HG02973 (cell line): ENCODE results near the gene POC1A.

Experiments used
- ATAC-seq: cut with Tn5 transposase; IDR thresholded peaks from one replicate; pipeline ENCODE4 v1.9.1; 2021; ENCODE audit warnings: moderate library complexity; ENCODE audit not compliant: unreplicated experiment

The POC1A gene

DNA sequence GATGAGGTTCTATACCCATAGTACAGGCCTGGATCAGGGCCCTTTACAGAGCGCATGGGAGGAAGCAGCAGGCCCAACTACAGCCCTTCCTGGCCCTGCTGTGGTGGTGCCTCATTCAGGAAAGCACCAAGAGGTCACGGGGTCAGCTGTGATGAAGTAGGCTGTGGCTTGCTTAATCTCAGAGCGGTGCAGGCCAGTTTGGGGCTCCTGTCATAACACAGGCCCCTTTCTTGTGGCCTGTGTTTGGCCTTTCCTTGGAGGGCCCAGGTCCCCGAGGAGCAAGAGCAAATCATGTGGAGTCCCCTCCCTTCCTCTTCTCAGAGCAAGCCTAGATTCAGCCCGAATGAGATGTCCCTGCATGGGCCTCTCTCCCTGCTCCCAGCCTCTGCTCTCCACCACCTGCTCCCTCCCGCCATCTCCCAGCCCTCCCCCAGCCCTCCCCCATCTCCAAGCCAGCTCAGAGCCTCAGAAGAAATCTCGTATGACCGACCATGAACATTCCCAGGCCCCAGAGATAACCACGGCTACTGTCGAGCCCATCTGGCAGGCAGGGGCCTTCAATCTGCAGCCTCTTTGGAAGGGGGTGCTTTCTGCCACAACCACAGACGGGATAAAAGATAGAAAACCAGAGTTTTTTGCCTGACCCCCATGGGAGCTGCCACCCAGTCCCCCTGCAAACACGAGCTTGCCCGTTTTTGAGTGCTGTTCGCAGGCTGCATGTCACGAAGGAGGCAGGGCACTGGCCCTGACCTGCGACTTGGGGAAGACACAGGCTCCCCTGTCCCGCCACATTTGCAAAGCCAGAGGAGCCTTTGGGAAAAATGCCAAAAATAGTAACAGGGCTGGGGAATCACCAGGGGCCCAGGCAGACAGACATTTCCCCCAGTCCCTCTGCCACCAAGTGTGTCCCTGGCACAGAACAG is 65.5 kb downstream of the POC1A start:
- ATAC-seq = no peak

DNA sequence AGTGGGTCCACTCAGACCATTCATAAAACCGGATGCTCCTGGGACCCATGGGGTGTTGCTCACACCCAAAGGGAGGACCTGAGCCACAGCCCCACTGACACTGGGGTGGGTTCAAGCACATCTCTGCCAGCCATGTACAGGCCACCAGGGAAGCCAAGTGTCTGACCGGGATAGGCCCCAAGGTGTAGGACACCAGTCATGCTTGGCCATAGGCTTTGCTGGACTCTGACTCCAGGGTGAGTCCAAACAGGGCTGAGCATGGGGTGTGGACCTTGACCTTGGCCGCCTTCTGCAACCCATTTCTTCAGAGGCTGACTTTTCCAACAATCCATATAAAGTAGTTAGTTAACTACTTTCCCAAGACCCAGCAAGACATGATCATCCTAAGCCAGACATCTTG is 66.5 kb downstream of the POC1A start:
- ATAC-seq = no peak

DNA sequence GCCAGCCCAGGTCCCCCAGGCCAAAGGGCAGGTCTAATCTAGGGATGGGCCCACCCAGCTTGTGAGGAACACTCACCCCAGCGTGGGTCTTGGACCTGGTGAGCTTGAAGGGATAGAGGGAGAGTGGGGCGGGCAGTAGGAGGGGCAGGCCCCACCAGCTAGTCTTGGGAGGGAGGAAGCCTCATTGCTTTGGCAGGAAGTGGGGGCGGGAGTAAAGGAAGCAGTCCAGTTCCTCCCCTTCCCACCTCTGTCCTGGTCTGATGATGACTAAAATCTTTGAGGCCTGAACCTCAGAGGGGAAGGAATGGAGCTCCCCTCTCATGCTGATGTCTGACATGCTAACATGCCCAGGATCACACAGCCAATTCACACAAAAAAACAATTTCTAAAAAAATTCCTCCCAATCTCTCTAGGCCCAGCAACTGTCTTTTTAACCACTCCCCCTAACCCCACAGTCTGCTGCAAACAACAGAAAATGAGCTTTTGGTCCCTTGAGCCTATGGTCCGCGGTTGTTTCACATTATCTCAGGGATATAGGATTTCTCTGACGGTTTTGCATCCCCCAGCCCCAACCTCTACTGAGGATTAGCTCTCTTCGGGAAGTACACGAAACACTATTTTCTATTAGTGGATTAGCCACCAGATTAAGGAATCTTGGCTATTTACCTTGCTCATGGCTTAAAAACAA is 67.1 kb downstream of the POC1A start:
- ATAC-seq = no peak

DNA sequence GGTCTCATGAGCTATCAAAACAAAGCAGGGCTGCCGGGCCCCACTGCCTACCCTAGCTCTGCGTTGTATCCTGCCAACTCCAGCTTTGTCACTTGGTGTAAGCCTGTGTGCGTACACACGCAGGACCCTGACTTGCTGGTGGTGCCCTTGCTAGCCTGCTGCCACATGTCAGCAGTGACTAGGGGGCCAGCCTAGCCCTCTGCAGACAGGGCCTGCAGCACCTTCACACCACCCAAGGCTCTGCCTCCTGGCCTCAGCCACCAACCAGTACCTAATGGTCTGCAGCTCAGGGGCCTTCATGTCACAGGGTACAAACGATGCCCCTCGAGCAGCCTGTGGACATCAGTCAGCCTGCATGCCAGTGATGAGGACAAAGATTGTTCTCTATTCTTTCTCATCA is 67.8 kb downstream of the POC1A start:
- no peak for ATAC-seq

DNA sequence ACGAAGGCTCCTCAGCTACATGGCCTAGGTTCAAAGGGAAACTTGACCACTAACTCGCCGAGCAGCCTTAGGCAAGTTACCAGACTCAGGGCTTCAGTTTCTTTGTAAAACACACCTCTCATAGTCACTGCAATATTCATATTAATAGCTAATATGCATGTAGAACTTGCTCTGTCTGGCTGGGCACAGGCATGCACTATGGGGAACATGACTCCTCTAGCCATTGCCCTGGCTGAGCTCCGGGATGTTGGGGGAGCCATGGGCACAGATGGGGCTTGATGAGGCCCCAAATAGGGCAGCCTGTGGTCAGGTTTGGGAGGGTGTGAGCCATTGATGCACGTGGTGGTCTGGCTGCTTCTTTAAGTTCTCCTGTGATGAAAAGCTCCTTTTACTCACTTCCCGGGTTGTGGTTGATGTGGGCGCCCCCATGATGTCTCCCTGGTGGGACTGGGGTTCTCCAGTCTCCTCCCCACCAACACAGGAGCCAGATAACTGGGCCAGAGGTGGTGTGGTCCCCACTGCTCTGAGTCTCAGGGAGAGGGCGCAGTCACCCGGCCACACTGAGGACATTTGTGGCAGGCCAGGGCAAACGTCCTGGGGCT is 68.4 kb downstream of the POC1A start:
- no peak for ATAC-seq

DNA sequence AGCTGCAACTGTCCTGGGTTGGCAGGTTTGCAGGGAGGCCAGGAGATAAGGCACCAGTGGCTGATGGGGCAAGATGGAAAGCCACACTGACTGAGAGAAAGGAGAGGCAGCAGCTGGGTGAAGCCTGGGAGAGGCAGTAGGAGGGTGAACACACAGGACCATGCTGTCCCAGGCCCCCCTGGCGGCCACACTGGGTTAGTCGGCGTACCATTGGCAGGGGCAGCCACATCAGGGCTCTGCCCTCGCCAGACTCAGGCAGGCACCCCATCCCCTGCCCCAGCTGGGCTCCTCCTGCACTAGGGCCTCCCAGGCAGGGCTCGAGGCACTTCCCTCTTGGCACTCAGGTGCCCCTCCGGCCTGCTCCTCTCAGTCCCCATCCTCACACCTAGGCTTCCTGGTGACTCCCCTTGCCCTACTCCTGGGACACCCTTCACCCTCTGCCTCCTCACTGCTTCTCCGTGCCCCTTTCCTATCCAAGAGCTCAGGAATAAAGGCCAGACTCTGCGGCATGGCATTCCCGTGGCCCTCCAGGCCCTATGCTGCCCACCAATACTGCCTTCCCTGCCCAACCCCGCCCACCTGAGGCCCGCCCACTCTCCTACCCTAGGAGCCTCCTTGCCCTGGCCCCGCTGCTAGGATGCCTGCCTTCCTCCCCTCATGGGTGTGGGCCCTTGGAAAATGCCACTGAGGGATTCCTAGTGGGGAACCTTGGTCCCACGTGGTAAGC is 69.1 kb downstream of the POC1A start:
- ATAC-seq = no peak

DNA sequence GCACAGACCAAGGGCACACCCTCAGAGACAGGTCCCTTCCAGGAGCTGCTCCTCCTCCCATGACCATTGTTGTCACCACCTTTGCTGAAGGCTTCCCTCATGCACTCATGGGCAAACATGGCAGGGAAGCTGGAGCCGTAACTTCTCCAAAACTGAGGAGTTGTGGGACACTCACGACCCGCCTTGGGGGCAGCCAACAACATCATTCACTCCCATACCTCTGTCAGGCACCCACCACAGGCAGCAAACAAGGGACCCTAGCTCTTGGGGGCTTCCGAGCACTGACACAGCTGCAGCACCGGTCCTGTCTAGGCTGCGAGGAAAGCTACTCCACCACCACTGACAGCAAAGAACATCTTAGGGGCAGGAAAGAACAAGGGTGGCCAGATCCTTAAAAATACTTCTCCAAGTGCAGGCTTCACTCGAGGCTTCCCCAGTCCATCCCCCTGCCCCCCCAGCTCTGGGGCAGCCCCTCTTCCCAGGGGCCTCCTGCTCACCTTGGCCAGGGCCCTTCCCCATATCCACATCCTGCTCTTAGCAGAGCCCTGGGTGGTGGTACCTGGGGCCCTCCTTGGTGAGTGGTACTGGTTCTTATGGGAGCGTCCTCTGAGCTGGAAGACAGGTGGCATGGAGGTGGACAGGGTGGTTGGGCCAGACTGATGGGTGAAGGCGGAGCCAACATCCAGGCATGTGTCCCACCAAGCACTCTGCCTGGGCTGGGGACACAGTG is 69.8 kb downstream of the POC1A start:
- no peak for ATAC-seq

DNA sequence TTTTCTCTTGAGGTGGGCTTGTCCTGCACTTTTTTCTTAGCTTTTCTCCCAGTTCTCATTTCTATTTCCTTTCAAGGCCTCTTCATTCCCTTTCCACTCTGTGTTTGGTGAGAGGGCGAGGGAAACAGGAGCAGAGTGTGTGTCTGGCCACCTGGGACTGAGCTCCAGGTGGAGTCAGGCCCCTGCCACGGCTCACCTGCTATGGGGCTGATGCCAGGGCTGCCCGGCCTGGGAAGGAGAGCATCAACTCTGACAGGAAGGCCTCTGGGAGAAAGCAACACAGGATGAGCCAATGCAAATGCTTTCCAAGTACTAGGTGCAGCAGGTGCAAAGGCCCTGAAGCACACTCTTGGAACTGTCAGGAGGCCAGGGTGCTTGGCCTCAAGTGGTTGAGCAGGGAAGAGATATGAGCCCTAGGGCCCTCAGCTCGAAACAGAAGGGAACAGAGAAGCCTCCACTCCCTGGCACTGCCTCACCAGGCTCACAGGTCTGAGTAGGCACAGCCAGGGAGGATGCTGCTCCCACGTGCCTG is 70.6 kb downstream of the POC1A start:
- ATAC-seq = no peak

DNA sequence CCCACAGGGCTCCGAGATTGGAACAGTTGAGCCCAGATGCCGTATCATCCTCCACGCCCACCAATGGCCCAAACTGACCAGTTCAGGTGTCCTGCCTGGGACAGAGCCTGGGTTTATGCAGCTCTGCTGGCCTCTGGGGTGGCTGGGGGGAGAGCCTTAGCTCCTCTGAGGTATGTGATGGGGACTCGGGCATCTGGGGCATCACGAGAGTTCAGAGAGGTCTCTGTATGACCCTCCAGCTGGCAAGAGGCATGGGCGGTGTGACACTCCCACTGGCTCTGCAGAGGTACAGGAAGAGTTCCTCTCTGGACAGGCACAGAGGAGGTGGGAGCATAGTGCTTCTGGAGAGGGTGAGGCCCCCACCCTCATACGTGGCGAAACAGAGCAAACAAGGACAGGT is 71.3 kb downstream of the POC1A start:
- no peak for ATAC-seq

DNA sequence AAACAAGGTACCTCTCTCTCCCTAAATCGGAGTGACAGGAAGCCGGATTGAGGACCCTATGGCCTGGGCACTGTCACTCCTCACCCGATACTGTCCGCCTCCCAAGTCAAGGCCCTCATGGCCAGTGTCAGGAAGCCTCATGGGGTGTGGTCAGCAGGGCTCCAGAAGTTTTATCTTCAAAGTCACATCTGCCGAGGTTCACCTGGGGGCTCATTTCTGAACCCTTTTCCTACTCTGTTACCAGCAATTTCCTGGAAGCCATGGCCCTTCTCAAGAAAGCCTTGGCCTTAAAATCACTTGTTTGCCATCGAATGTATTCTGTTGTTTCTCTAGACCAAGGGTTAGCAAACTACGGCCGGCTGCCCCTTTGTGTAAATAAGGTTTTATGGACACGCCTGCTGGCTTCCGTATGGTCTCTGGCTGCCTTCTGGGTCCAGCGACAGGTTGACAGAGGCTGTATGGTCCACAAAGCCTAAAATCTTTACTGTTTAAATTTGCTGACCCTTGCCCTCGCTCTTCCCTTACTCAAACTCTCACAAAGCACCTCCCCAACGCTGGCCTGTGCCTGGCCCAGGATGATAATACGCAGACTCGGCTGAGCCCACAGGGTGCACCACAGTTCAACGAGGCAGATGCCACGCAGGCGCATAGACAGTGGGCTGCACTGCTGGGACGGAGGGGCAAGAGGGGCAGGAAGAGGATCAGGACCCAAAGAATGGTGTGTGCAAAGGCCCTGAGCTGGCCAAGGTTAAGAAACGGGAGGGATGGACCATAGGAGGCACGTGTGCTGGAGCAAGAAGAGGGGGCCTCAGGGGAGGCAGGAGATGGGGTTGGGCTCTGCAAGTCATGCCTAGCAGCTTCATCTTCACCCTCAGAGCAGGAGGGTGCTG is 73.1 kb downstream of the POC1A start:
- no peak for ATAC-seq

DNA sequence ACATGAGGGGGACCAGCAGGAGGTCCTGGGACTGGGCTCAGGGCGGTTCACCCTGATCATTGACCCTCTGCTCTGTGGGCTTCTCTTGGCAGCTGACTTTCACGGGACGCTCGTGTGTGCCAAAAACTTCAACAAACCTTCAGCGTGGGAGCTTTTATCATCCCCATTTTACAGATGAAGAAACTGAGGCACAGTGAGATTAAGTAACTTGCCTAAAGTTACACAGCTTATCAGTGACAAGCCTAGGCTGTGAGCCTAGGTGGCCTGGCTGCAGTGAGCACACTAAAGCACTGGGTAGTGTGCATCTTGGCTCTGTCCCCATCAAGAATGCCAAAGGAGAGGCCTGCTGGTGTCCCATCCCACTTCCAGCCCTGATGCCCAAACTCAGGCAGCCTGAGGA is 74.3 kb downstream of the POC1A start:
- no peak for ATAC-seq

DNA sequence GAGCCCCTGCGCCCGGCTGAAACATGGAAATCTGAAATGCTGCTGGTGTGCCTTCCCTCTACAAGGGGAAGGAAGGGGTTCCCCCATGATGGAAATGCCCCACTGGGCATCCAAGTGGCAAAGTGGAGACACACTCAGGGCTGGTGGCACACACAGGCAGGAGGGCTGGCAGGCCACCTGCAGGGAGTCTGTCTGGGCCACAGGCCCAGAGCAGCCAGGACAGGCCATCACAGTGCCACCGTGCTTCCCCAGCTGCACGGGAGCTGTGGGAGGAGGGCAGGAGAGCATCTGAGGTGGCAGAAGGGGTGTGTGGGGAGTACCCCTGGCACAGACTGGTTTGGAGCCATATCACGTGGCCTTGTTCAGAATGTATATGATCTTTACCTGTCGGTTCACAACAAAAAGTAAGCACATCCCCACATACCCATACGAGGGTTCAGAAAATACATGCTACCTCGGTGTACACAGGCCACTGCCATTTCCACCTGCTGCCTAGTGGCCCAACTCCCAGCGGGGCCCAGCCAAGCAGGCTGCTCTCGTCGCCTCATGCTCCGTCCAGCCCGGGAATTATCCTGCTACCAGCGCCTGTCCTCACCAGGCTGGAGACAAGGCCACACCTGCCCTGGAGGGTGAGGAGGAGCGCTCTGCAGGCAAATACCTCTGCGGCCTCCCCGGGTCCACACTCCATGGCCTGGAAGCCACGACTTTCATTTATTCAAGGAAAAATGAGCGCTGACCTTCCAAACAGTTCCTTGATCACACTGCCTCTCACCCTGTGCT is 75.3 kb downstream of the POC1A start:
- ATAC-seq = no peak

DNA sequence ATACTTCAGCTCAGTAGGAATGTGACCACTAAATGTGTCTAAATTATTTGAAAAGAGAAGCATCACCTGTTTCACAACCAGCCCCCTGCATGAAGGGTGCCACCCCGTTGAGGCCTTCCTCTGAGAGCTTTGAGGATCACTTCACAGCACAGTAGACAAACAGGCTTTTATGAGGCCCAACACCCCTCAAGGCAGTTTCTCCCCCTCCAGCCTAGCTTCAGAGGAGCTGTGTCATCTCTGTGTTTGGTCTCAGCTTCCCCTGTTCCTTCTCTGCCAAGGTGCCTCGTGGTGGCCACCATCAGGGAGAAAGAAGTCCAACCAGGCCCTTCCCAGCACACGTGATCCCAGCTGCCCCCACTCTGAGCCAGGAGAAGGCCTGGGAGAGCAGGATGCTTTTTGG is 76.3 kb downstream of the POC1A start:
- ATAC-seq = no peak

DNA sequence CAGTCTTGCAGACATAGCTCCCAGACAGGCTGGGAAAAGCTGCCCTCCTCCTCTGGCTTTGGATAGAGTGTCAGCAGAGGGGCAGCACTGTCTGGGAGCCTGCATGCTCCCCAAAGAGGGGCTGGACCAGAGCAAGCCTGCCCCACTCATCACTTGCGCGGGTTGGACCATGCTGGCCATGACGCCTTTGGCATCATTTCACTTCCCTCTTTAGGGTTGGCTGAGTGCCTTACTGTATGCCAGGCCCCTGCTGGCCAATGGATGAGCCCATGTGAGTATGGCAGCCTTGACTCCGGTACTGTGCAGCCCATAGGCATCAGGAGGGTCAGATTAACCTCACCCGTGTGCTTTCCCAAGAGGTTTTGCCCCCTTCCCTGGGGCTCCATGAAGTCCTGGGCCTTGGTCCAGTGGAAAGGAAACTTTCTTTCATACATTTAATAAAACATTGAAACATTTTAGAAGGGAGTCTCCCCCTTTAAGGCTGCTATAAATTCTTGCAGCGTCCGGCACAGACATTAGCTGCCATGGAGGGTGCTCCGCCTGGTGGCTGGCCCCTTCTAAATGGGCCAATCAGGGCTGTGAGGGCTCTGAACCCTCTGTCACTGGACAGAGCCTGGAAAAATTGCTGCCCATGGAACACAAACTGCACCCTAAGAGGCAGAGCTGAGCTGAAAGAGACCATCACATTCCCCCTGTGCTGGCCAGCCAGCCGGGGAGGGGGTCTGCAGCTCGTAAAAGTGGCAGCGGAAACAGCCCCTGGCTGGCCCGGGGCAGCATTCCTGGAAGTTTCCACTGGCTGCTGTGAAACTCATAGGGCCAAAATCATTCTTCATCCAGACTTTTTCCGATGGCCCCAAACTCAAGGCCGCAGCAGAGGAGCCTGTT is 77.1 kb downstream of the POC1A start:
- no peak for ATAC-seq

DNA sequence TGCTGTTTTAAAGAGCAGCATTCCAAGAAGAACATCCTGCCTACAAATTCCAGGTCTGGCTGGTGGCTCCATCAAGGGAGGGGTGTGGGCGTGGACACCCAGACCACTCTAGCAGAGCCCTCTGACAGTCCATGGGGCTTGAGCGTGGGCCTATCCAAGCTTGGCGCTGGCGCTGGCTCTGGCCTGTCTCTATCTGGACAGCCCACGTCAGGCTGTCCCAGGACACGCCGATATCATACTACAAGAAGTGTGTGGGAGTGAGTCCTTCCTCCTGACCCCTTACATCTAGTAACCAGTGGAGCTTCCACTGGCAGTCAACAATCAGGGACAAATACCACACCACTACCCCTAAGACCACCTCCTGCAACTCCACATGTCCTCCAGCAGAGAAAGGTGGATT is 80.7 kb downstream of the POC1A start:
- no peak for ATAC-seq

DNA sequence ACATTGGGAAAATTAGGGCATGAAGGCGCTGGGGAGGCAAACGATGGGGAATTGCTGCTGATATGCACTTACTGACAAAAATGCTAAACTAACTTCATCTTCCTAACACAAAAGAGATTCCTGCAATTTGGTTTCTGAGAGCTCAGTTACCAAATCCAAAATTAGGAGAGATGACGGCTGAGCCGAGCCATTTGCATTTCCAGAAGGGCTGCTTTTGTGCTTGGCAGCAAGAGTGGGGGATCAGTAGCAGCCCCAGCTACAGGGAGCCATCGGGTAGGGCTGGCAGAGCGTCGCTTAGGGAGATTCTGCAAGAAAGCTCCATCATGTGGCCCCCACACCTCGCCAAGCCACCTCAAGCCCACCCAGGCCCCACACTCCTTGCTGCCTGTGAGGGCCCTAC is 81.8 kb downstream of the POC1A start:
- no peak for ATAC-seq

DNA sequence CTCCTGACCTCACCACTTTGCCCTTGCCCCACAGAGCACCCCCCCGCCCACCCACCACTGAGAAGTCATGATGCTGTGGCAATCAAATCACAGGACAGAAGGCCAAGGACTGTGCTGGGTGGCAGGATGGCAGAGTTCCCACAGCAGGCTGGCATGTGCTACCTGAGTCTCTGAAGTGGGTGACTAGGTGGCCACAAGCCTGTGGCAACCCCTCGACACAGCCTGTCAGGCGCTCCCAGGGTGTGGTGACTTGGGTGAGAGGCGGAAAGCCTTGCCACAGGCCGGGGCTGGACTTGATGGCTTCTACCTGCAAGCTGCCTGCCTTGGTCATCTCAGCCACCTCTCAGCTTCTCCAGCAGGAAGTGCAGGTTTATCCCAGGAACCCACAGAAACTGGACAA is 82.2 kb downstream of the POC1A start:
- no peak for ATAC-seq
